Stimulated activated CD4-positive, alpha-beta T cell treated with anti-CD3 and anti-CD28 coated beads, Interleukin-4, amount 100 ng/mL, for 48 hours (primary cell): ENCODE measurements around the gene GCLC.

Experiments used
- DNase-seq, 2 donors: peaks; one replicate each; pipeline ENCODE4 v3.0.0-alpha.2; 2020; ENCODE audit warnings: low read depth in 2 of 2

GCLC gene

GRCh38 chr6:53451165-53451564, 93.7 kb downstream of the GCLC start:
- no peak for DNase-seq

GRCh38 chr6:53447865-53448264, 97.0 kb downstream of the GCLC start:
- no peak for DNase-seq
